Measurements from ENCODE around the gene PTPN23.

PTPN23 gene

DNA sequence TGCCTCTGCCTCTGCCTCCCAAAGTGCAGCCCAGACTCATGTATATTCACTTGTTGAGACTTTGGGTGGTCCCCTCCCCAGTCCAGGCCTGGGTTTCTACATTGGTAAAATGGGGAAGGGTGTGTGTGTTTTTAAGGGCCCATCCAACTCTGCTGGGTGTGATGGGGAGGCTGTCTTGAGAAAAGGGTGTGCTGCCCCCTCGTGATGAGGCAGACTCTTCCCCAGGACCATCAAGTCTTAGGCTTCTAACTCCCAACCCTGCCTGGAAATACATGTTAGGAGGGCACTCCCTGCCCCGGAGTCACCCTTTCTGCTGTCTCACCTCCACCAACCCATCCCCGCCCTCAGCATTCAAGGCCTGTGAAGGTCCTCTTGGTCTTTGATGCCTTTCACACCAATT lies 4.4 kb upstream of the PTPN23 start:
- DNase-seq = no peak

DNA sequence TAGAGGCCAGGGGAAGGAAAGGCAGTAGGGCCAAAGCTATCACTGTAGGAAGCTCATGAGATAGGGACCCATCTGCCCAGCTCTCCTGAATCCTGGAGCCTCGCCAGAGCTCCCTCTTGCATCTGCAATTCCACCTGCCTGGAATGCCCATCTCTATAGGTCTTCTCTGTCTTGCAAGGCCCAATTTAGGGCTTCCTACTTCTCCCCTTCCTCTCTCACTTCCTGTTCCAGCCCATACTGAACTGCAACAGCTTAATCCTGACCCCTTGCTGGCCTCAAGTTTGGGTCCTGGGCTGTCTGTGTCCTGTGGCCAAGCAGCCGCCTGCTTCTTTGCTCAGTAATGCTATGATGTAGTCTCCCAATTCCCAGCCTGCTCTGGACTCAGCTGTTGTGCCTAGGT lies 3.6 kb upstream of the PTPN23 start:
- DNase-seq = no peak

DNA sequence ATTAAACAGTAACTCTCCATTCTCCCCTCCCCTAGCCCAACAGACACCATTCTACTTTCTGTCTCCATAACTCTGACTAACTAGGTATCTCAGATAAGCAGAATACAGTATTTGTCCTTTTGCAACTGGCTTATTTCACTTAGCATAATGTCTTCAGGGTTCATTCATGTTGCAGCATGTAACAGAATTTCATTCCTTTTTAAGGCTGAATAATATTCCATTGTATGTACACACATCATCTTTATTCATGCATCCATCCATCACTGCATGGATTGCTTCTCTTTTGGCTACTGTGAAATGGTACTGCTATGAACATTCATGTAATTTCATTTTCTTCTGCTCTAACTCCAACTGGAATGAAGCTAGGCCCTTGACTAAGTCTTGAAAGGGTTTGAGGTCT lies 2.0 kb upstream of the PTPN23 start:
- no peak for DNase-seq

DNA sequence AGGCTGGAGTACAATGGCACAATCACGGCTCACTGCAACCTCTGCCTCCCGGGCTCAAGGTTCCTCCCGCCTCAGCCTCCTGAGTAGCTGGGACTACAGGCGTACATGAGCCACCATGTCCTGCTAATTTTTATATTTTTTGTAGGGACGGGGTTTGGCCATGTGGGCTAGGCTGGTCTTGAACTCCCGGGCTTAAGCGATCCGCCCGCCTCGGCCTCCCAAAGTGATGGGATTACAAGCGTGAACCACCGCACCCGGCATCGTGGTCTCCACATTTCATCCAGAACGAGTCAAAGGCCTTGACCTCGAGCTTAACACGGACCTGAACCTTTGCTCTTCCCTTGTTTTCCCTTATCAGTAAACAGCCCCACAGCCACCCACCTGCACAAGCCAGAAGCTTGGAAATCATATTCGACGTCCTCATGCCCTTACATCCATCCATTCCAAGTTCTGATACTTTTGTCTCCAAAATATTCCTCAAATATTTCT lies 1.4 kb upstream of the PTPN23 start:
- DNase-seq = no peak

DNA sequence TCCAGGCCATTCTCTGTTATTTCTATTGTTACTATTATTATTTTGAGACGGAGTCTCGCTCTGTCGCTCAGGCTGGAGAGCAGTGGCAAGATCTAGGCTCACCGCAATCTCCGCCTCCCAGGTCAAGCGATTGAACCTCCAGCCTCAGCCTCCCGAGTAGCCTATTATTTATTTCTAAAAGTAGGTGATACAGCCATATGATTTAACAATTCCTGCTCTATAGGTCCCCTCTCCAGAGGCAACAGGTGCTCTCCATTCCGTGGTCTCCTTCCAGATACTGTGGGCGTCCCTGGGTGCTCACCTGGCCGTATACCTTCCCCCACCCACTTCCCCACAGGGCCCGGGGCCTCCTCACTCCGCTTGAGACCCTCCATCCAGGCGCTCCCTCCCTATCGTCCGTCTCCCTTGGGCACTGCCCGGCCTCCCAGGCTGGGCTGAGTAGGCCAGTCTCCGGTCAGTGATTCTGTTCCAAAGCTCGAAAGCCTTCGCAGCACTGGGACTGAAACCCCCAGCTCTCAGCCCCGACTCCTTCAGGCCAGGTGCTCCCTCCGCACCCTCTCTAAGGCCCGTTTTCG lies 708 bp upstream of the PTPN23 start:
- no peak for DNase-seq

DNA sequence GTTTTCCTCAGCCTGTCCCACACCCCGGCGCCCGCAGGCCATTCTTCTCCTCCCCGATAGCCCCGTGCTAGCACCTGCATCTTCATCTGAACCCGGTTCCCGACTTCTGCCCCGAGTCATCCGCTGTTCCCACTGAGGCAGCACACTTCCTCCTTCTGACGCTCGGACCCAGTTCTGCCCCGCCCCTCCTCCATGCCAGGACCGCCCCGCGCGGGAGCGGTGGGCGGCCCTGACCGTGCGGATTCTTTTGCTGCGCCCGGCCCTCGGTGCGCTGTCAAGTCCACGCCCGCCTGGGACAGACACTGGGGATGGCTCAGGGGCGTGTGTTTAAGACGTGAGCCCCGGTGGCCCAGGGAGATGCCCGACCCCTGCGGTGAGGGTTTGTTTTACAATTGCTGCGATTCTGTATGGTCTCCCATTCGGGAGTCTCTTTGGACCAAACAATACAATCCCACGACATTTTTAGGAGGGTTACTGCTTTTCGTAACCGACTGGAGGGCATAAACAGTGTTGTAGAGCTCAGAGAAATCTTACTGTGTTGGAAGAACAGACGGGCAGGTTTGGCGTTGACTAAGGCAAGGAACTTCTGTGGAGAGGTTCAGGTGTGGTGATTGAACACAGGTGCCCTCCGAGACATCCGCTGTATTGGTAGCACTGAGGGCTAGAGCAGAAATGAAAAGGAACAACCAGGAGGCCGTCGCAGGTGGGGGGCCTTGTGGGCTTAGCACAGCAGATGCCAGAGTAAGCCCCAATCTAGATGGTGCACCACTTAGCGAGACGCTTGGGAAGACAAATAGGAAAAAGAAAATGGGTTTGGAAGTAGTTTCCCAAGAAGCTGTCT lies 716 bp downstream of the PTPN23 start:
- DNase-seq = peak; percentile 78

DNA sequence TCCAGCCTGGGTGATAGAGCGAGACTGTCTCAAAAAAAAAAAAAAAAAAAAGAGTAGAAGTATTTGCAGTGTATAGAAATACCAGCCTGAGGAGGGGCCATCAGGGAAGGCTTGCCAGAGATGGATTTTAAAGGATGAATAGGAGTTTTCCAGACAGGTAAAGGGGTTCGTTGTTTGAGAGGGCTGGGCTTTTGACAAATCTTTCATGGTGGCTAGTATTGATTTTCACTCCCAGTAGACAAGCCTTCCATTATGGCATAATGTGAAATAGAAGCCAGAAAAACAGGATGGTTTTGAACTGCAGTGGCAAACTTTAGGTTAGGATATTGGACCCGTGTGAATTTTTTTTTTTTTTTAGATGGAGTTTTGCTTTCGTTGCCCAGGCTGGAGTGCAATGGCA lies 3.6 kb downstream of the PTPN23 start:
- DNase-seq = no peak

DNA sequence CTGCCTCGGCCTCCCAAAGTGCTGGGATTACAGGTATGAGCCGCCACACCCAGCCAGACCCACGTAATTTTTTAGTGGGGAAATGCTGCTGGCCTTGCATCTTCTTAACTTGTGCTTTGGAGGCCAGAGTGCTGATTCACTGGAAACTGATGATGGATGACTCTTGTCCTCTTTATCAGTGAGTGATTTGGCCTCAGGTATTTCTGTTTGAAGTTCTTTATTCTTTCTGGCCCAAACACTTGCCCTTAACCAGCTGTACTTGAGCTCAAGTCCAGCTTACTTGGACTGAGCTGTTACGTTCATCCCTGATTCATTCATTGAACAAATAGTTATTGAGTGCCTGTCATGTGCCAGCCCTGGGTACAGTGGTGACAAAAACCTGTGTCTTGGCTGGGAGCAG lies 4.2 kb downstream of the PTPN23 start:
- DNase-seq = no peak

DNA sequence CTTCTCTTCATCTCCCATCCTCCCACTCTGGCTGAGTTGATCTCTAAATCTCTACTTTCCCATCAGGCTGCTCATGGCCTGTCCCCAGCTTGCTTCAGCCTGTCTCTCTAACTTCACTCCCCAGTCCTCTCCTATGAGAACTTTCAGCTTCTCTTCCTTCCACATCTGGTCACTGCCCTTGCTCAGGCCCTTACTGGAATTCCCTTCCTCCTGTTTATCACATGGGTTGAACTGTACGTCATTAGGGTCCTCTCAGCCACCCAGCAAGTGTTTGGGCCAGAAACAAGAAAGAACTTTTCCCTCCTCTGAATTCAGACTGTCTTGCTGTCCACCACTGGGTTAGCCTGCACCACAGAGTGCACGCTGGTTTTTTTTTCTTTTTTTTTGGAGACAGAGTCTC lies 5.0 kb downstream of the PTPN23 start:
- DNase-seq = no peak

DNA sequence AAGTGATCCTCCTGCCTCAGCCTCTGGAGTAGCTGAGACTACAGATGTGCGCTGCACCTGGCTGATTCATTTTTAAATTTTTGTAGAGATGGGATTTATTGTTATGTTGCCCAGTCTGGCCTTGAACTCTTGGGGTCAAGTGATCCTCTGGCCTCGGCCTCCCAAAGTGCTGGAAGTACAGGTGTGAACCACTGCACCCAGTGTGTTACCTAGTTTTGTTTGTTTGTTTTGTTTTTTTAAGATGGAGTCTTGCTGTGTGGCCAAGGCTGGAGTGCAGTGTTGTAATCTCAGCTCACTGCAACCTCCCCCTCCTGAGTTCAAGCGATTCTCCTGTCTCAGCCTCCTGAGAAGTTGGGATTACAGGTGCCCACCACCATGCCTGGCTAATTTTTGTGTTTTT lies 12.1 kb downstream of the PTPN23 start:
- DNase-seq = no peak

DNA sequence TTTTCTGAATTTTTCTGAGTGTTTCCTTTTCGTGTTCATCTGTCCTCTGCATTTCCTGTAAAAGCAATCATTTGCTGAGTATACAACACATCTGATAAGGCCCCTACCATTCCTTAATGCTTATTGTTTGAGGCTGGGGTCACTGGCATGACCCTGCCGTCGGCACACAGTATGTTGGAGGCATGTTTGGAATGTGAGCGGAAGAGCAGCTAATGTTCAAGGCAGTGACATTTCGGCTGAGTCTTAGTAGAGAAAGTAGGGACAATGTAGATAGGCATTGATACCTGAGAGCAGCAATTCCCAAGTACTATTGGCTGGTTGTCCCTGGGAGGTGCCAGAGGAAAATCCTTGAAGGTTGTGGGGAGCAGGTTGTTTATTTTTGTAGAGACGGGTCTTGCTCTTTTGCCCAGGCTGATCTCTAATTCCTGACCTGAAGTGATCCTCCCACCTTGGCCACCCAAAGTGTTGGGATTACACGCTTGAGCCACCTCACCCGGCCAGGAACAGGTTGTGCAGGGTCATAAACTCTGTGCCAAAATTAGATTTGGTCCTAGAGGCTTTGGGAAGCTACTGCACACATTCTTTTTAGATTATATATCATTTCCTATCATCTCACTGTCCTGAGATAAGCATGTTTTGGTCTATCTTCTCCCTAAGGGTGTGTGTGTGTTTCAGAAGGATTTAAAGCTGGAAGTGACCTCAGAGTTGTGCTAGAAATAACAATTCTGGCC lies 13.5 kb downstream of the PTPN23 start:
- DNase-seq = no peak

DNA sequence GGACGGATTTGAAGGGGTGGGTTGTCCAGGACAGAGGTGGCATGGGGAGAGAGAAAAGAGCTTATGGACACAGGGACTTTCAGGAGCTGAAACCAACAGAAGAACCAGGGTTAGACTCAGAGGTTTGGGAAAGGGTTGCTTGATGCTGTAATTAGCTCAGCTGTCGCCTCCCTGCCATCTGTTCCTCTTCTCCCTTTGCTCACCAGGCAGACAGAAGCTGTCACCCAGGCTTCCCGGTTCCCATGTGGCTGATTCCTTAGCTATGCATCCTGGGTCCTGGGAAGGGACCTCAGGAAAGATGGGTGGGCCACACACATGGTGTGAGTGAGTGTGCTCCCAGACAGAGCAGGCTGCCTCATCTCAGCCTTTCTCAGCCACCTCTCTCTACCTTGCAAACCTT lies 14.1 kb downstream of the PTPN23 start:
- DNase-seq = no peak

DNA sequence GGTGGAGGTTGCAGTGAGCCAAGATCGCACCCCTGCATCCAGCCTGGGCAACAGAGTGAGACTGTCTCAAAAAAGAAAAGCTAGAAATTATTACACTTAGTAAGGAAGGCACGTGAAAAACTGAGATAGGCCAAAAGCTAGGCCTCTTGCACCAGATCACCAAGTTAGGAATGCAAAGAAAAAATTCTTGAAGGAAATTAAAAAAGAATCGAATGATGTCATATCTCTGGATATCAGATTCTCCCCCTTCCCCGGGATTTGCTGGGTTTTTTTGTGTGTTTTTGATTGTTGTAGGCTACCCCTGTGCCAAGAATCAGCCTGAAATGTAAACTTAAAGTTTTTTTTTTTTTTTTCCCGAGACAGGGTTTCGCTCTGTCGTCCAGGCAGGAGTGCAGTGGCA lies 17.4 kb downstream of the PTPN23 start:
- no peak for DNase-seq

DNA sequence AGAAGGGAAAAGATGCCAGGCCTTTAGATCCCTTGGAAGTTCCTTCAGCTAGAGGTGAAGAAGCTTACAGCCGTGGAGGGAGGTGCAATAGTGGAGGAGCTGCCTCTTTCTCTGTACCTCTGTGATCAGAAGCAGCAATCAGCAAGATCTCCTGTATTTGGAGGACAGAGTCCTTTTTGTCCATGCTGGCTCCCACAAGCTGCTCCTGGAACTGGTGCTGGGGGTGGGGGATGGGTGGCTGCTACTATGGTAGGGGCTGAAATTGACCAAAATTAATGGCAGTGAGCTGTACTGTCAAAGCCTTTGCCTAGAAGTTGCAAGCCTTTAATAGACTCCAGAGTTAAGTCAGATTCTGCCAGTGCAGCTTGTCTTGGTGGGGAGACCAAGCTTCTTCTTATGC lies 18.2 kb downstream of the PTPN23 start:
- no peak for DNase-seq

DNA sequence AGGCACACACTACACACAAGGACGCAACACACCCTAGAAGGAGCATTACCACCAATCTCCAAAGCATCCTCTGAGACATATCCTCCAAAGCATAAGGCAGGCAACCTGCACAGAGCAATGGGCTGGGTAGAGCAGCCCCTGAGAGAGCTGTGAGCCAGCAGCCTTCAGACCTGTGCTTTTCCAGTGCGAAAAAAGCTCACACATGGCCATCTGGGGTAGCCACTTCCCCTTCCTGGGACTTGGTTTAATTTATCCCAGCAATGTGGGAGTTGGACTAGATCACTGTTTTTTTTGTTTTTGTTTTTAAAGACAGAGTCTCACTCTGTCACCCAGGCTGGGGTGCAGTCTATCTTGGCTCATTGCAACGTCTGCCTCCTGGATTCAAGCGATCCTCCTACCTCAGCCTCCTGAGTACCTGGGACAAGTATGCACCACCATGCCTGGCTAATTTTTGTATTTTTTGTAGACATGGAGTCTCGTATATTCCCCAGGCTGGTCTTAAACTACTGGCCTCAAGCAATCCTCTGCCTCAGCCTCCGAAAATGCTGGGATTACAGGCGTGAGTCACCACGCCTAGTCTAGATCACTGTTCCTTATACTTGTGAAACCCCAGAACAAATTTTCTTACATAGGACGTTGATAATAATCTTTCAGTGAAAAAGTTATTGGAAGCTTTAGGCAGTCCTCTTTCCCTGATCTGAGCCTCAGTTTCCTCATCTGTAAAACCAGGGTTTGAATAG lies 18.9 kb downstream of the PTPN23 start:
- DNase-seq = no peak

DNA sequence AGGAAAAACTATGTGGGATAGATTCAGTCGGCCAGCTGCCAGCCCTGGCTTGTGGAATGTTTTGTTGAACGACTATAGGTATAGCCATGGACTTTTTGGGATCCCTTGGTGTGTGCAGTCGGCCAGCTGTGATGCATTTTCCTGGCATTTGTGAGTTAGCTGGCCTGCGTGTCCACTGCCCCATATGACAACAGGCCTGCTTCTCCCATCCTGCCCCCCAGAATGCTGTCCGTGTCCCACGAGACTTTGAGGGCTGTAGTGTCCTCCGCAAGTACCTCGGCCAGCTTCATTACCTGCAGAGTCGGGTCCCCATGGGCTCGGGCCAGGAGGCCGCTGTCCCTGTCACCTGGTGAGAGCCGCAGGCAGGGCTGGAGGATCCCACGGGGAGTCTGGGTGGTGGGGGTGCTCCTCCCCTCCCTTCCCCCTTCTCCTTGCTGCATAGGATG lies 23.6 kb downstream of the PTPN23 start:
- no peak for DNase-seq

DNA sequence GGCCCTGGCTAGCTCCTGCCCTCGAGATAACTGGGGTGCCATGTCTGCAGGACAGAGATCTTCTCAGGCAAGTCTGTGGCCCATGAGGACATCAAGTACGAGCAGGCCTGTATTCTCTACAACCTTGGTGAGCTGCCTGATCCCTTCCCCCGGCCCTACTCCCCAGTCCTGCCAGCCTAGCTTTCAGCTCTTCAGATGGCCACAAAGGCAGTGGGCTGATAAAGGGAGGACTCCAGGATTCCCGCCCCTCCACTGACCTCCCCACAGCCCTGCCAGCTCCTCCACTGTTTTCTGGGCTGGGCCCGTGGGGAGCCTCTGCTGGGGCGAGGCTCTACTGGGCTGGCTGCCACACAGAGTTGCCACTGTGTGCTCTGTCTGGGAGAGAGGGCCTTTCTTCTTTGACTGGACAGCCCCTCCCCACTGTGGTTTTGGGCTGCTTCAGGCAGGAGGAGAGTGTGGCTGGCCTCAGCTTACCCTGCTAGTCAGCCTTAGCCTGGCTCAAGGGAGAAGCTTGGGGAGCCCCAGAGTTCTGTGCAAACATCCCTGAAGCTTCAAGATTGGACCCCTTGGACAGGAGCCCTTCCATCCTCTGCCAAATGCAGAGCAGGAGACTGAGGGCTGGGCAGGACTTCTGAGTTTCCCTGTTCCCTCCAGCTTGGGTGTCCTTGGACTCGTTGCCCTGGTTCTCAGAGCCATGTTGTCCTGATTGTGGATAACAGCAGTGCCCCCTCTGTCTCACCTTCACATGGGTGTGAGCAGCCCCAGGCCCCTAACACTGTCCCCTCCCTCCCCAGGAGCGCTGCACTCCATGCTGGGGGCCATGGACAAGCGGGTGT lies 24.4 kb downstream of the PTPN23 start:
- no peak for DNase-seq

DNA sequence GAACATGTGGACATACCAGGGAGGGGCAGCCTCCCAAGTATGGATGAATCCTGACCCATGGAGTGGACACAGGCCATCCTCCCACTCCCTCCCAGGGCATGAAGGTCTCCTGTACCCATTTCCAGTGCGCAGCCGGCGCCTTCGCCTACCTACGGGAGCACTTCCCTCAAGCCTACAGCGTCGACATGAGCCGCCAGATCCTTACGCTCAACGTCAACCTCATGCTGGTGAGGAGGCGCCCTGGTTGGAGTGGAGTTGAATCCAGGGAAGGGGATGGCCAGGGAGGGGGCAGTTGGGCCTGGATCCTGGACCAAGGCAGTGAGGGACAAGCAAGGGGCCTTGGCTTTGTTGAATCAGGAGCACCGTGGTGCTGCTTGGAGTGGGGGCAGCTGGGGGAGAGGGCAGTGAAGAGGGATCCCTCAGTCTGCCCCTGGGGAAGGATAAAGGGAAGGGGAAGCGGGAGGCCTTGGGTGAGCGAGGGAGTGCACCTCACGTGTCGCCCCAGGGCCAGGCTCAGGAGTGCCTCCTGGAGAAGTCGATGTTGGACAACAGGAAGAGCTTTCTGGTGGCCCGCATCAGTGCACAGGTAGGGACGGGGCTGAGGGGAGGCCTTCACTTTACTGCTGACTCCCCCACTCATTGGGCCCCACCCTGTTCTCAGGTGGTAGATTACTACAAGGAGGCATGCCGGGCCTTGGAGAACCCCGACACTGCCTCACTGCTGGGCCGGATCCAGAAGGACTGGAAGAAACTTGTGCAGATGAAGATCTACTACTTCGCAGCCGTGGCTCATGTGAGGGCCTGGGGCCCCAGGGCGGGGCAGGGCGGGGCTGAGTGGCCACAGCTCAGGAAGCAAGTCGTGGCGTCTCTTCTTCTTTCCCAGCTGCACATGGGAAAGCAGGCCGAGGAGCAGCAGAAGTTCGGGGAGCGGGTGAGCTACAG lies 25.3 kb downstream of the PTPN23 start:
- DNase-seq = no peak

DNA sequence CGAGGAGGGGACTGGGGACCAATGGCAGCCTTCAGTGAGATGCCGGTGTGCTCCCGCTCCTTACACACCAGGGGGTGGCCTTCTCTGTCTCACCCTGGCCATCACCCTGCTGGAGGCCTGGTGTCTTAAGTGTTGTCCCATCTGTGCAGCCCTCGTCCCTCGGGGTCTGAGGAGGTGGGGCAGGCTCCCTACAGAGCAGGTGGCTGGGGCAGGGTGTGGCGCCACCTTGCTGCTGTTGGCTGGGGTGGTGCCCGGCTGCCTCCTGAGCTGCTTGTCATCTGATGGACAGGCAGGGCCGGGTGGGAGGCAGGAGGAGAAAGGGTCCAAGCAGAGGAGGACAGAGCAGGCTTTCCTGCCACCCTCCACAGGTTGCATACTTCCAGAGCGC lies 25.9 kb downstream of the PTPN23 start:
- no peak for DNase-seq

DNA sequence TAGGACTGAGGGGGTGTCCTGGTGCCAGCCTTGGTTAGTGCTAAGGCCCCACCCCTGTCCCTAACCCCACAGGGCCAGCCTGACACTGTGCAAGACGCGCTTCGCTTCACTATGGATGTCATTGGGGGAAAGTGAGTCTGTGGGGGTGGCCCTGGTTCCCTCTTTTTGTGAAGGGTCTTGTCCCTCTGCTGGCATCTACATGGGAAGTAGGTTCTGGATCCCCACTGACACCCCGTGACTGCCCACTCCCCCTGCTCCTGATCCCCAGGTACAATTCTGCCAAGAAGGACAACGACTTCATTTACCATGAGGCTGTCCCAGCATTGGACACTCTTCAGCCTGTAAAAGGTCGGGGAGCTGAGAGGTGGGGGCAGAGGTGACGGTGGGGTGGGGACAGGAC lies 26.4 kb downstream of the PTPN23 start:
- DNase-seq = no peak

Measured in NCI-H345 (cell line).